ENCODE data around the gene SPDYE17. TPM values are rescaled to one million over a fixed set of nuclear protein-coding genes. Genes with fewer than 3 reads are reported as not detected.
"Not testable (repeated sequence)": the region's sequence is repeated elsewhere in the genome, so short reads cannot be mapped to it uniquely, and the experiment has no call there.

The SPDYE17 gene
- total and polyA plus RNA-seq, 2 donors (not counting 1 experiment from before 2014, with no cell fraction given), result not detected

DNA sequence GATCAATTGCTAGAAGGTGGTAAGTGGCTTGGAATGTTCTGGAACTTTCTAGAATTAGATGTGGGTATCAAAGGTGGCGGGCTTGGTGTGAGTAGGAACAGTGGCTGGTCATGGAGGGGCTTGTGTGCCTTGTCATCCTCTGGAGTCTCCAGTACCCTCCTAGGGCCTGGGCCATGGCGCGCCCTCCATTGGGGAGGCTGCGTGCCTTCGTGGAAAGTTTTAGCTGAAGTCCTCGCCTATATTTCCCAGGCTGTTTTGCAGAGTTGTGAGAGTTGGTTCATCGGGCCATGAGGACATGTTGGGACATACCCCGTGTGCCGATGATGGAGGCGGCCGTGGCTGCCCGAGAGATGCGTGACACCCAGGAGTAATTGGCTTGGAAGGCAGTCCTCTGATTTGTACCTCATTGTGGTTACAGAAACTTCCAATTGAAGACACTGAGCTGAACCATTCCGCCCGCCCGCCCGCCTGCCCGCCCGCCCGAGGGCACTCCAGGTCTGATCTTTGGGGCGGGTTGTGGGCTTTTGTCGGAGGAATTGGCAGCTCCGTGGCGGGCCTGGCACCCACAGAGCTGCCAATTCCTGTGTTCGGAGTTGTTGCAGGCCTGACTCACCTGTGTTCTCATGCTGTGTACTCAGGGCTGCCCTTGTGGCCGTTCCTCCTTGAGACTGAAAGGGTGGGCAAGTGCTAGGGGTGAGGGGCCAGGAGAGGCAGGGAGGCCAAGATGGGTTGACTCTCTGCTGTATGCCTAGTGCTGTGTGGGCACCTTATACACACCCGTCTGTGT is 57.2 kb downstream of the SPDYE17 start:
- H3K4me1 Mint-ChIP-seq; H4K20me1 ChIP-seq (ENCODE audit: control insufficient read depth, insufficient read depth, low read length, poor library complexity, severe bottlenecking); H3K9me3 ChIP-seq (ENCODE audit: control extremely low read depth in 1 of 3, control insufficient read depth in 2 of 3, insufficient read depth in 1 of 3, low read length in 2 of 3); H3K27me3 ChIP-seq (replicated peaks in 1 of 4; ENCODE audit: control extremely low read depth in 1 of 4, control insufficient read depth in 3 of 4, insufficient read depth in 4 of 4, low read length in 3 of 4); ATAC-seq (ENCODE audit: low read depth); H3K9me3 Mint-ChIP-seq (ENCODE audit: insufficient read depth); H3K4me3 Mint-ChIP-seq; H3K27me3 Mint-ChIP-seq; H3K4me2 ChIP-seq (replicated peaks; ENCODE audit: low read depth, low read length, poor library complexity, severe bottlenecking); H3K36me3 ChIP-seq (replicated peaks in 1 of 2; ENCODE audit: control extremely low read depth in 1 of 2, control insufficient read depth in 1 of 2, extremely low read depth in 1 of 2, insufficient read depth in 2 of 2, low read length in 1 of 2); H3K79me2 ChIP-seq (ENCODE audit: control insufficient read depth, insufficient read depth, low read length); POLR2A ChIA-PET; H3K4me3 ChIP-seq (ENCODE audit: control extremely low read depth in 1 of 5, extremely low read depth in 1 of 5, insufficient read depth in 1 of 5, low read depth in 2 of 5, low read length in 4 of 5); H3K9ac ChIP-seq (ENCODE audit: low read length); DNase-seq; intact Hi-C loops (cut with micrococcal nuclease); H3K4me1 ChIP-seq (ENCODE audit: control insufficient read depth in 2 of 2, insufficient read depth in 2 of 2, low read length in 2 of 2); CTCF ChIA-PET; H3K27ac Mint-ChIP-seq; H2AFZ ChIP-seq (ENCODE audit: insufficient read depth, low read depth, low read length, poor library complexity, severe bottlenecking); H3K27ac ChIP-seq (ENCODE audit: low read length in 2 of 2): not testable (repeated sequence)
- WGBS (ENCODE audit: insufficient coverage), result no CpG with 5 or more reads among the region's 27 CpGs

DNA sequence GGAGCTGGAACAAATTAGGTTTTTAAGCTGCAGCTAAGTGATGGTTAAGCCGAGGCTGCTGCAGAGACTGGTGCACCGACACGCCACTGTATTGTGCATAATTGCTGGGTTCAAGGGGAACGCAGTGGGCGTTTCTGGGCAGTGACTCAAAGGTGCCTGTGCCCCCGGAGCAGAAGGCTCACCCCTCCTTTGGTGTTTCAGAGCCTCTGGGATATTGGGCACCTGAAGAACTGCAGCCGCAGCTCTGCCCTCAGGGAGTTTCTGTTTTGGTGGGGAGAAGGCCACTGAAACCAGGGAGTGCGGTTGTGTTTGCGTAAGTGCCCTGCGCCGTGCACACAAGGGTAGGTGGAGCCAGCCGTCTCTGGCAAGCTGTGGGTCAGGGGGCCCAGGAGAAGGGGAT is 57.8 kb downstream of the SPDYE17 start:
- DNase-seq; intact Hi-C loops (cut with micrococcal nuclease); H3K9ac ChIP-seq (ENCODE audit: low read length); H3K27ac Mint-ChIP-seq; H2AFZ ChIP-seq (ENCODE audit: insufficient read depth, low read depth, low read length, poor library complexity, severe bottlenecking); POLR2A ChIA-PET; CTCF ChIA-PET; H3K36me3 ChIP-seq (replicated peaks in 1 of 2; ENCODE audit: control extremely low read depth in 1 of 2, control insufficient read depth in 1 of 2, extremely low read depth in 1 of 2, insufficient read depth in 2 of 2, low read length in 1 of 2); H3K27me3 Mint-ChIP-seq; H4K20me1 ChIP-seq (ENCODE audit: control insufficient read depth, insufficient read depth, low read length, poor library complexity, severe bottlenecking); H3K9me3 Mint-ChIP-seq (ENCODE audit: insufficient read depth); H3K79me2 ChIP-seq (ENCODE audit: control insufficient read depth, insufficient read depth, low read length); H3K4me3 ChIP-seq (ENCODE audit: control extremely low read depth in 1 of 5, extremely low read depth in 1 of 5, insufficient read depth in 1 of 5, low read depth in 2 of 5, low read length in 4 of 5); H3K27me3 ChIP-seq (replicated peaks in 1 of 4; ENCODE audit: control extremely low read depth in 1 of 4, control insufficient read depth in 3 of 4, insufficient read depth in 4 of 4, low read length in 3 of 4); H3K27ac ChIP-seq (ENCODE audit: low read length in 2 of 2); H3K9me3 ChIP-seq (ENCODE audit: control extremely low read depth in 1 of 3, control insufficient read depth in 2 of 3, insufficient read depth in 1 of 3, low read length in 2 of 3); H3K4me1 Mint-ChIP-seq; H3K4me3 Mint-ChIP-seq; ATAC-seq (ENCODE audit: low read depth); H3K4me1 ChIP-seq (ENCODE audit: control insufficient read depth in 2 of 2, insufficient read depth in 2 of 2, low read length in 2 of 2); H3K4me2 ChIP-seq (replicated peaks; ENCODE audit: low read depth, low read length, poor library complexity, severe bottlenecking): not testable (repeated sequence)
- no CpG with 5 or more reads among the region's 12 CpGs for WGBS (ENCODE audit: insufficient coverage)

DNA sequence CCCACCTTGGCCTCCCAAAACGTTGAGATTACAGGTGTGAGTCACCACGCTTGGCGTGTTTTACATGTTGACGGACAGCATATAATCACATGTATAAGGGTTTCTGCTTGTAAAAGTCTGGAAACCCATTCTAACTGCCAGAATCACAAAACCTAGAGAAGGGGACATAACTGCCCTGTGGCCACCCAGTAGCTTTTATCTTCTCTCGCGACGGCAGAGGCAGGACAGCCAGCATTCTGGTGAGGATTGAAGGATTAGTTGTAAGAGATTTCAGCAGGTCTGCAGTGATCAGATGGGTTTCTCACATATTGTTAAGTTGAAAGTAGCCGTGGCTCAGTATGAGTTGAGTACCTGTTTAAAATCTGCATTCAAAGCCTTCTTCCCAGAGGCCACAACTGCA is 59.8 kb downstream of the SPDYE17 start:
- H3K27me3 Mint-ChIP-seq; DNase-seq; H3K9ac ChIP-seq (ENCODE audit: low read length); H3K36me3 ChIP-seq (replicated peaks in 1 of 2; ENCODE audit: control extremely low read depth in 1 of 2, control insufficient read depth in 1 of 2, extremely low read depth in 1 of 2, insufficient read depth in 2 of 2, low read length in 1 of 2); H4K20me1 ChIP-seq (ENCODE audit: control insufficient read depth, insufficient read depth, low read length, poor library complexity, severe bottlenecking); CTCF ChIA-PET; H3K27me3 ChIP-seq (replicated peaks in 1 of 4; ENCODE audit: control extremely low read depth in 1 of 4, control insufficient read depth in 3 of 4, insufficient read depth in 4 of 4, low read length in 3 of 4); H3K9me3 ChIP-seq (ENCODE audit: control extremely low read depth in 1 of 3, control insufficient read depth in 2 of 3, insufficient read depth in 1 of 3, low read length in 2 of 3); H3K4me2 ChIP-seq (replicated peaks; ENCODE audit: low read depth, low read length, poor library complexity, severe bottlenecking); H3K4me3 Mint-ChIP-seq; H3K9me3 Mint-ChIP-seq (ENCODE audit: insufficient read depth); H3K4me1 ChIP-seq (ENCODE audit: control insufficient read depth in 2 of 2, insufficient read depth in 2 of 2, low read length in 2 of 2); POLR2A ChIA-PET; ATAC-seq (ENCODE audit: low read depth); H3K4me1 Mint-ChIP-seq; H3K27ac Mint-ChIP-seq; H3K4me3 ChIP-seq (ENCODE audit: control extremely low read depth in 1 of 5, extremely low read depth in 1 of 5, insufficient read depth in 1 of 5, low read depth in 2 of 5, low read length in 4 of 5); intact Hi-C loops (cut with micrococcal nuclease); H3K79me2 ChIP-seq (ENCODE audit: control insufficient read depth, insufficient read depth, low read length); H3K27ac ChIP-seq (ENCODE audit: low read length in 2 of 2); H2AFZ ChIP-seq (ENCODE audit: insufficient read depth, low read depth, low read length, poor library complexity, severe bottlenecking): not testable (repeated sequence)
- WGBS (ENCODE audit: insufficient coverage), result no CpG with 5 or more reads among the region's 8 CpGs

All from B cell (primary cell).